Testis (tissue), 2 donors: Measurements from ENCODE around the gene GCNA.

Experiments used
- POLR2A ChIP-seq: fragments of 450-650 bp; IDR thresholded peaks from one replicate; pipeline ENCODE4 v1.6.1; 2017; ENCODE audit warnings: antibody characterized with exemption, mild to moderate bottlenecking, moderate library complexity
- TF ChIP-seq, protein P1 (sequence below), 3 experiments: fragments of 450-650 bp in 2 of 3; fragments of 200-600 bp in 1 of 3; sonication (generic) in 1 of 3; IDR thresholded peaks; one replicate each; pipeline ENCODE4 v1.5.1; 2016 to 2019; ENCODE audit warnings: antibody characterized with exemption in 3 of 3, mild to moderate bottlenecking in 2 of 3, moderate library complexity in 1 of 3

DNA sequence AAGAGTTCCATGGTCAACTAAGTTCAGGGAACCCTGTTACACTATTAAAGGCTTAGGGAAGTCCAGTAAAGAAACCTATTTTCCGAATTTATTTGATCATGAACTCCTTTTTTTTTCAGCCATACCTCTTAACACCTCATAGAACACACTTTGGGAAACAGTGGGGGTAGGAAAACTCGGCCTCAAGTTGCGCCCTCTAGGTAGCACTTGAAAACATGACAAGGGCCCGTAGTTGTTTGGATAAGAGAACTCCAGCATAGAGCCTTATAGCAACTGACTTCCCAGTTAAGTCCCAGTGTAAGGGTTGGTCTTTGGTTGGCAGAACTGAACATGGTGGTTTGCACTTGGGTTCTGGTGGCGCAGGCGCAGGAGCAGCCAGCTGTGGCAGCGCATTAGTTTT is 30.9 kb upstream of the GCNA start:
- TF ChIP-seq POLR2A, result no peak
- TF ChIP-seq, protein P1, sequence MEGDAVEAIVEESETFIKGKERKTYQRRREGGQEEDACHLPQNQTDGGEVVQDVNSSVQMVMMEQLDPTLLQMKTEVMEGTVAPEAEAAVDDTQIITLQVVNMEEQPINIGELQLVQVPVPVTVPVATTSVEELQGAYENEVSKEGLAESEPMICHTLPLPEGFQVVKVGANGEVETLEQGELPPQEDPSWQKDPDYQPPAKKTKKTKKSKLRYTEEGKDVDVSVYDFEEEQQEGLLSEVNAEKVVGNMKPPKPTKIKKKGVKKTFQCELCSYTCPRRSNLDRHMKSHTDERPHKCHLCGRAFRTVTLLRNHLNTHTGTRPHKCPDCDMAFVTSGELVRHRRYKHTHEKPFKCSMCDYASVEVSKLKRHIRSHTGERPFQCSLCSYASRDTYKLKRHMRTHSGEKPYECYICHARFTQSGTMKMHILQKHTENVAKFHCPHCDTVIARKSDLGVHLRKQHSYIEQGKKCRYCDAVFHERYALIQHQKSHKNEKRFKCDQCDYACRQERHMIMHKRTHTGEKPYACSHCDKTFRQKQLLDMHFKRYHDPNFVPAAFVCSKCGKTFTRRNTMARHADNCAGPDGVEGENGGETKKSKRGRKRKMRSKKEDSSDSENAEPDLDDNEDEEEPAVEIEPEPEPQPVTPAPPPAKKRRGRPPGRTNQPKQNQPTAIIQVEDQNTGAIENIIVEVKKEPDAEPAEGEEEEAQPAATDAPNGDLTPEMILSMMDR (IDR thresholded peaks at IDR 0.05), result no peak
